Measurements from ENCODE around the gene BAIAP2L2. TPM values are rescaled to one million over a fixed set of nuclear protein-coding genes. Genes with fewer than 3 reads are reported as not detected.
"Not testable (repeated sequence)": the region's sequence is repeated elsewhere in the genome, so short reads cannot be mapped to it uniquely, and the experiment has no call there.

BAIAP2L2 gene
- total RNA-seq, 1 donor from 2014 or later, result 1.1 TPM

- no peak for ATAC-seq
- no peak for DNase-seq (ENCODE audit: low spot score)
These were observed 19.4 kb upstream of the BAIAP2L2 start for GRCh38 chr22:38129856-38130255.

- DNase-seq (ENCODE audit: low spot score) (no peak), ATAC-seq (no peak)
These were observed 18.5 kb upstream of the BAIAP2L2 start for GRCh38 chr22:38129021-38129420.

DNA sequence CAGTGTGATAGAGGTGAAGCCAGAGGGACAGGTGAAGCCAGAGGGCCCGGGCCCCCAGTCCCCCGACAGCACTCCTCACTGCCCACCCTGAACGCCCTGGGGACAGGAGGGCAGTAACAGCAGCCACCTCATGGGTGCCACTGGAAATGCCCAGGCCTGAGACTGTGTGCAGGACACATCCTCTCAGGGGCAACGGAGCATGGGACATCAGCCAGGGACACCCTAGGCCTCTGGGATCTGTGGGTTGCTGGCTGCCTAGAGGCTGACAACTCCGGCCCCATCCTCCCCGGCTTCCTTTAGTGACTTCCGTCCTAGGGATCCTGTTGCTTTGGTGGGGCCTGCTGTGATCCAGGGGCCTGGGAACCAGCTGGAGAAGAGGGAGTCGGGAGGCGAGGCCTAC is 17.4 kb upstream of the BAIAP2L2 start:
- DNase-seq (ENCODE audit: low spot score) (no peak), ATAC-seq (no peak)

GRCh38 chr22:38126928-38127668 is 16.6 kb upstream of the BAIAP2L2 start:
- DNase-seq (ENCODE audit: low spot score), result no peak
- ATAC-seq, result no peak

GRCh38 chr22:38125751-38126201 is 15.3 kb upstream of the BAIAP2L2 start:
- no peak for ATAC-seq
- DNase-seq (ENCODE audit: low spot score), result no peak

DNA sequence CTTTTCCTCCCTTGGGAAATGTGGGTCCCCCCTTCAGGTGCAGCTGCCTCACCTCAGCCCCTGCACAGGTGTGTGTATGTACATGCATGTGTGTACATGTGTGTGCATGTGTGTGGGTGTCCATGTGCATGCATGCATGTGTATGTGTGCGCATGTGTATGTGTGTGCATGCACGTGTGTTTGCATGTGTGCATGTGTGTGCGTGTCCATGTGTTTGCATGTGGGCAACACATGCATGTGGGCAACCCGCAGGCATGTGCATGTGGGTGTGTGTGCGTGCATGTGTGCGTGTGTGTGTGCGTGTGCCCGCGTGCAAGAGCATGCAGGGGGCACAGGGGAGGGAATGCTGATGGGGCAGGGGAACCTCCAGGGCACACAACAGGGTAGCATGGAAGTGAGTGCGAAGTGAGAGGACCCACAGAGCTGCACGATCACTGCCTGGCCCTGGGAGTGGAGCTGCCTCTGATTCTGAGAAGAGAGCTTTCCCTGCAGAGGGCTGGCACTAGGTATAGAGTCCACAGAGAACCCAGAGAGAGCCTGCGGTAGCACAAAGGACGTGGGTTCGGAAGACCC is 14.6 kb upstream of the BAIAP2L2 start:
- DNase-seq (ENCODE audit: low spot score) (no peak), ATAC-seq (no peak)

DNA sequence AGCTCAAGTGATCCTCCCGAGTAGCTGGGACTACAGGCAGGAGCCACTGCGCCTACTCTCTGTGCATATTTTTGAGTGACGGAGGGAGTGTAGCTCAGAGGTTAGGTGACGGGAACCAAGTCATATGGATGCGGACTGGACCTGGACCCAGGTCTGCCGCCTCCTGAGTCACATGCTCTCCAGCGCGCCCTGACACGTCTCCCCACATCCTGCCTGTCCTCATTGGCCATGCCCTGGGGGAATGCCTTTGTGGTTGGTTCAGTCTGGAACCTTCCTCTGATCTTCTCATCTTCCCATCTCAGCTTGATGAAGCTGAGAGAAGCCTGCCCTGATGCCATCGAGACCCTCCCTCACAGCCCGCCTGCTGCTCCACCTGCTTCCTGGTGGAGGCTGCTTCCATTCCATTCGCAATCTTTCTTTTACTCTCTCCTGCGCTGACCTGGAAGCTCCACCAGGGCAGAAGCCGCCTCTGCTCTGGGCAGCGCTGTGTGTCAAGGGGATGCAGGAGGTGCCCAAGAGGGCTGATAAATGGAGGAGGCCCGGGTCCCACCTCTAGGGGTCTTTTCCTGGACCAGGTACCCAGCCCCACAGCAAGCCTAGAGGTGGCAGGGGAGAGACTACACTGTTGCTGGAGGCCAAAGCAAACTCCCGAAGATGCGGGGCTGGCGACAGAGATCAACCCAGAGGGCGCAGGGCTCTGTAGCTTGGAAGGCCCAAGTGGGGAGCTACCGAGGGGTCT is 13.9 kb upstream of the BAIAP2L2 start:
- no peak for DNase-seq (ENCODE audit: low spot score)

DNA sequence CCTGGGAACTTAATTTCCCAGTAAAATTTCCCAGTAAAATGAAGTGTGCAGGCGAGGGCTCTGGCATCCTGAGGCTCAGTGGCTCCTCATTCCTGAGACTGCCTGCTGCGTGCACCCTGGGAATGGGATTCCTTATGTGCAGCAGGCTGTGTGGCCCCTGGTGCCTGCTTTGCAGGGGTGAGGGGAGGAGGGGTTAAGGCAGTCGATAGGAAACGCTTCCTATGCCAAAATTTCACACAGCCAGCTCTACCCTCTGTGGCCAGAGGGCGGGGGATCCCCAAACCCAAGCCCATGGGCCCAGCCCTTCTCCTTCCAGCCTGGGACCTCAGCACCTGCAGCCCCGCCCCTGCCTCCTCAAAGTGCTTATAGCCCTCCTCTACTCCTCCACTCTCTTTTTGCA is 12.1 kb upstream of the BAIAP2L2 start:
- no peak for ATAC-seq
- DNase-seq (ENCODE audit: low spot score), result no peak

More for the DNA sequence above, 13.9 kb upstream of the BAIAP2L2 start:
- no peak for ATAC-seq

GRCh38 chr22:38120359-38121110 is 10.1 kb upstream of the BAIAP2L2 start:
- no peak for DNase-seq (ENCODE audit: low spot score)
- no peak for ATAC-seq

DNA sequence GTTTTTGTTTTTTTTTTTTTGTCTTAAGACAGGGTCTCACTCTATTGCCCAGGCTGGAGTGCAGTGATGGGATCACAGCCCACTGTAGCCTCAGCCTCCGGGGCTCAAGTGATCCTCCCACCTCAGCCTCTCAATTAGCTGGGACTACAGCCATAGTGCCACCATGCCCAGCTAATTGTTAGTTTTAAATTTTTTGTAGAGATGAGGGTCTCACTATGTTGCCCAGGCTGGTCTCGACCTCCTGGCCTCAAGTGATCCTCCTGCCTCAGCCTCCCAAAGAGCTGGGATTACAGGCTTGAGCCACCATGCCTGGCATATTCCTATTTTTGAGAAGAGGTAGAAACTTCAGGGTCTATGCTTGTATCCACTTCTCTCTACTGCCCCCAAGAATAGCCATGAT is 8.3 kb upstream of the BAIAP2L2 start:
- not testable (repeated sequence) for DNase-seq (ENCODE audit: low spot score); ATAC-seq

DNA sequence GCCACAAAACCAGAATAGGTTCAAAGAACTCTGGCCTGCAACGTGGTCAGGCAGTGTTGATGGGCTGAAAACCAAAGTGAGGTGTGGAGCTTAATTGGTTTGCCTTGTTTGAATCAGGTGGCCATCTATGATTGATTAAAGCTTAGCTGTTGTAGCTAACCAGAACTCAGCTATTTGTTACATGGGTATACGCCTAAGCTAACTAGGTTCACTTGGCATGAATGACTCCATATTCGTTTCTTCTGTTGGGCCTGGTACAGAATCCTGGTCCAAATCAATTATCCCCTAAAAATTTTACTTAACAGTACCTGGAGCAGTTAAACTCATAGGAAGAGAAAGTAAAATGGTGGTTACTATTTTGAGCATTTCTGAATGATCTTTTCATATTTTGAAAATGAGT is 7.7 kb upstream of the BAIAP2L2 start:
- ATAC-seq (no peak), DNase-seq (ENCODE audit: low spot score) (no peak)

GRCh38 chr22:38117556-38117955 is 7.1 kb upstream of the BAIAP2L2 start:
- DNase-seq (ENCODE audit: low spot score); ATAC-seq: not testable (repeated sequence)

- no peak for ATAC-seq
- no peak for DNase-seq (ENCODE audit: low spot score)
These were observed 5.1 kb upstream of the BAIAP2L2 start for GRCh38 chr22:38115423-38116205.

- DNase-seq (ENCODE audit: low spot score), result peak; percentile 86
These were observed 4.3 kb upstream of the BAIAP2L2 start for GRCh38 chr22:38114484-38115398.

DNA sequence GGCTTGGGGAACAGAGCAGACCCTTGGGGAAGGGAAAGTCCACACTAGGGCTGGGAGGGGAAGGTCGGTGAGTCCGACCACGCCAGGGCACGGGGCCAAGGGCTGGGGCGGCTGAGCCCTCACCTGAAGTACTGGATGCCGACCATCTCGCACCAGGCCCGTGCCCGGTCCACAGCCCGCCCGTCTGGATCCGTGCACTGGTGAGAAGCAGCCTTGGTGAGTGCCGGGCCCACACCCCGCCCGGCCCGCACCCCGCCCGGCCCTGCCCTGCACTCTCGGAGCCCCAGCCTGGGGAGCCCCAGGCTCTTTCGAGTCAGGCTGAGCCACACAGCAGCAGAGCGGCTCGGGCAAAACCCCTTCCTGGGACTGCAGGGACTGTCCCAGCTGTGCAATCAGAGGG is 1.9 kb upstream of the BAIAP2L2 start:
- no peak for DNase-seq (ENCODE audit: low spot score)
- no peak for ATAC-seq

More at GRCh38 chr22:38114484-38115398, 4.3 kb upstream of the BAIAP2L2 start:
- ATAC-seq, result peak; percentile 94

GRCh38 chr22:38111925-38112355 is 1.5 kb upstream of the BAIAP2L2 start:
- DNase-seq (ENCODE audit: low spot score), result no peak
- ATAC-seq, result no peak

- ATAC-seq (no peak), DNase-seq (ENCODE audit: low spot score) (no peak)
These were observed 674 bp upstream of the BAIAP2L2 start for GRCh38 chr22:38110863-38111852.
